ENCODE data around the gene BAIAP2. TPM values are rescaled to one million over a fixed set of nuclear protein-coding genes. Genes with fewer than 3 reads are reported as not detected.

The BAIAP2 gene
- total RNA-seq, 1 donor from 2014 or later = 5.5 TPM

DNA sequence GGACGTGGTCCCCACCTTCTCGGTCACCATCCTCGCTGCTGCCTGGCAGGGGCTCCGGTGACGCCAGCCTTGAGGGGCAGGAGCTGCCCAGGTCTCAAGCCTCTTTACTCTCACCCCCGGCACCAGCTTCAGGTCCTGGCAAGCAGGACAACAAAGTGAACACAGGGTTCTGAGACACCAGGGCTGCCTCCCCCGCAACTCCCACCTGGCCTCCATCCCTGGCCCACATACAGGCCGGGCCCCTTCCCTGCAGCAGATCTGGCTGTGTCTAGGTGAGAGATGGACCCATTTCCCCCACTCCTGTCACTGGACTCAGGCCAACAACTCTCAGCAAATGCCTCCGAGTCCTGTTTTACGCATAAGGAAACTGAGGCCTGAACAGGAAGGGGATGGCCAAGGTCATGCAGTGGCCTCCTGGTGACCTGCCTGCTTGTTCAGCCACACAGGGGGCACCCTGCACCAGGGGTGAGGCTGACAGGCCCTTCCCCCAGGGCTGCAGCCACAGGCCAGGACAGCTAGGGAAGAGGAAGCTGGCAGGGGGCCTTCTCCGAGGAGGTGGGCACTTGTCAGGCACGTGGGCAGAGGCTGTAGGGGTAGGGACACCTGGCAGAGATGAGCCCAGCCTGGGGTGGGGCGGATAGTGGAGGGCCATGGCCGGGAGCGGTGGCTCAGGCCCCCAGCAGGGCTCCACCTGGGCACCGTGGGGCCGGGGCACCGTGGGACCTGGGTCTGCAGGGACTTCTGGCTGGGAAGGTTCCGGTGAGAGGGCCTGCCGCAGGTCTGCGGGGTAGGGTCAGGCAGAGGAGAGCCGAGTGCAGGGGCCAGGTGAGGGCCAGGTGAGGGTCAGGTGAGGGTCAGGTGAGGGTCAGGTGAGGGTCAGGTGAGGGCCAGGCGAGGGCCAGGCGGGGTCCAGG, 83.6 kb downstream of the BAIAP2 start:
- Mint-ChIP-seq H3K4me3 (peak overlapping the region; percentile 77), H3K9me3 (no peaks in the 10 kb centered on the region), H3K36me3 (ENCODE audit: low read depth) (no peaks in the 10 kb centered on the region), H3K27ac (peak overlapping the region; percentile 56), H3K4me1 (peaks cover 4% of the 10 kb centered on the region), H3K27me3 (peaks cover 2% of the 10 kb centered on the region)
- DNase-seq = no peak
- intact Hi-C loops (cut with micrococcal nuclease) = loop anchor here (1.0 kb wide), 1 partner anchor 105 kb away; no protein-coding TSS in a partner anchor

DNA sequence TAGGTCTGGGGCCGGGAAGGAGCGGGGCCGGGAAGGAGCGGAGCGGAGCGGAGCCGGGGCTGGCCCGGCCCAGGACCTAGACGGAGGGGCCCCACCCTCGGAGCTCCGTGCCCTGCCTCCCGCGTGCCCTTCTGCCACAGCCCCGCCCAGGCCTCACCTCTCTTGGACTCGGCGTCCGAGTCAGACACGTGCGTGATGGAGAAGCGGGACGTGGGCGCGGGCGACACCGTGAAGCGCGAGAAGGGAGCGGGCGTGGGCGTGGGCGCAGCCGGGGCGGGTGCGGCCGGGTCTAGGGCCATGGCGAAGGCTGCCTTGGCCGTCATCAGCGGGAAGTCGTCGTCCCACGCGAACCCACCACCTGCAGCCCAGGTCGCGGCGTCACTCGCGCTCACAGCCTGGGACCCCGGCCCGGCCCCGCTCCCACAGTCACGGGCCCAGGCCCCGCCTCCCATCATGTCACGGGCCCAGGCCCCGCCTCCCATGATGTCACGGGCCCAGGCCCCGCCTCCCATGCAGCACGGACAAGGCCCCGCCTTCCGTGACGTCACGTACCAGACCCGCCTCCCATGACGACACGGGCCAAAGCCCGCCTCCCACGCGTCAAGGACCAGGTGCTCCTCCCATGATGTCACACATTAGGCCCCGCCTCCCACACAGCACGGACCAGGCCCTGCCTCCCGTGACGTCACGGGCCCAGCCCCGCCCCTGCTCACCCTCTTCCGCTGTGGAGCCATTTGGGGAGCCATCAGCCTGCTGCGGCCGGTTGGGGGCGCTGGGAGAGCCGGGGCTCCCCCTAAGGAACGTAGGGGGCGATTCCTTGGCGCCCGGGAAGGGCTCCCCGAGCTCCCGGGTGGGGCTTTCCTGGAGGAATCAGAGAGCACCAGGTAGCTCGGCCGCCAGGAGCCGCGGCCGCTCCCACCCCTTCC, 84.5 kb downstream of the BAIAP2 start:
- Mint-ChIP-seq H3K4me1 (peaks cover 4% of the 10 kb centered on the region), H3K27ac (peak overlapping the region; percentile 78), H3K4me3 (peak overlapping the region; percentile 77), H3K9me3 (no peaks in the 10 kb centered on the region), H3K36me3 (ENCODE audit: low read depth) (no peaks in the 10 kb centered on the region), H3K27me3 (peaks cover 2% of the 10 kb centered on the region)
- intact Hi-C loops (cut with micrococcal nuclease) = loop anchor here (1.0 kb wide), 1 partner anchor 104 kb away; no protein-coding TSS in a partner anchor
- peak; percentile 97 for DNase-seq

DNA sequence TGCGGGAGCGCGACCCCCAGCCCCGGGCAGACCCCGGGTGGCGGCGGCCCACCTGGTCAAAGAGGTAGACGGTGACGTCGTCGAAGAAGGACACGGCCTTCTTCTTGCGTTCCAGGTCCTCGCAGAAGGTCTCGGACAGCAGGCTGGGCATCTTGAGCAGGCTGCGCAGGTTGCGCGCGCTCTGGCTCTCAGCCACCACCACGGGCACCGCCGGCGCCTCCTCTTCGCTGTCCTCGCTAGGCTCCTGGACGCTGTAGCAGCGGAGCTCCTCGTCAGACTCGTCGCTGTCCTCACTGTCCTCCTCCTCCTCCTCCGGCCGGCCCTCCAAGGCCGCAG, 85.2 kb downstream of the BAIAP2 start:
- Mint-ChIP-seq H3K27me3 (peaks cover 2% of the 10 kb centered on the region), H3K9me3 (no peaks in the 10 kb centered on the region), H3K36me3 (ENCODE audit: low read depth) (no peaks in the 10 kb centered on the region), H3K27ac (no peak overlapping the region), H3K4me1 (peaks cover 4% of the 10 kb centered on the region), H3K4me3 (no peak overlapping the region)
- no peak for DNase-seq
- intact Hi-C loops (cut with micrococcal nuclease) = no loop called here

DNA sequence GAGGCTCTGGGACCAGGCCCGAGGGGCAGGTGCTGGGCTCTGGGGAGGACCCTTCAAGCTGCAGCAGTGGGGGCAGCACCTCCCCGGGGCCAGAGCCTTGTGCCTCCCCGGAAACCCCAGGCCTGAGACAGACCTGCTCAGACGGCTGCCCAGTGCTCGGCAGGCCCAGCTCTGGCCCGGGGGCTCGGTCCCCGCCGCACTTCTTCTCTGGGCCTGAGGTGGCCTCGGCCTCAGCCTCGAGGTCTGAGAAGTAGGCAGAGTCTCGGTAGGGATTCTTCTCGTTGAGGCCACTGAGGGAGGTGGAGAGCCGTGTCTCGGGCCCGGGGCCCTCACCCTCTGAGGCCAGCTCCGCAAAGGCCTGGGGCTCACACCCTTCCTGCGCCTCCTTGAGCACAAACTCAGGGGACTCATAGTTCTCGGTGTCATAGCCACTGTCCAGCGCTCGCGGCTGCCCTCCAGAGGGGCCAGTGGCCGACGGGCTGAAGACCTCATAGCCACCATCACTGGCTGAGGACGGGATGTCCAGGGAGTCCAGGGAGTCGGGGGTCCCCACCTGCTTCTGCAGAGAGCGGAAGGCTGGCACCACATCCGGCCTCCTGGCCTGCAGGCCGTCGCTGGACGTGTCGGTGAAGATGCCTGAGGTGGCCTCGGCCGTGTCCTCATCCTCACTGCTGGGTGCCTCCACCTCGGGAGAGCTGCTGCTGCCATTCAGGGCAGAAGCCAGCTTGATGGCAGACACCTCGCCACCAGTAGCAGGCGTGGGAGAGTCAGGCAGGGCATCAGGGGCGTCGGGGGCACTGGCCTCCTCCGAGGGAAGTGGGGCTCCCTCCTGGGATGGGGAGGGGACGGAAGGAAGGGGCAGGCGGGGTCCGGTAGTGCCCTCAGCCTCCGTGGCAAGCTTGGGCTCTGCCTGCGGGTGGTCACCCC, 86.0 kb downstream of the BAIAP2 start:
- intact Hi-C loops (cut with micrococcal nuclease) = no loop called here
- Mint-ChIP-seq H3K27ac (no peak overlapping the region), H3K27me3 (peaks cover 2% of the 10 kb centered on the region), H3K9me3 (no peaks in the 10 kb centered on the region), H3K36me3 (ENCODE audit: low read depth) (no peaks in the 10 kb centered on the region), H3K4me3 (no peak overlapping the region), H3K4me1 (peaks cover 4% of the 10 kb centered on the region)
- no peak for DNase-seq

DNA sequence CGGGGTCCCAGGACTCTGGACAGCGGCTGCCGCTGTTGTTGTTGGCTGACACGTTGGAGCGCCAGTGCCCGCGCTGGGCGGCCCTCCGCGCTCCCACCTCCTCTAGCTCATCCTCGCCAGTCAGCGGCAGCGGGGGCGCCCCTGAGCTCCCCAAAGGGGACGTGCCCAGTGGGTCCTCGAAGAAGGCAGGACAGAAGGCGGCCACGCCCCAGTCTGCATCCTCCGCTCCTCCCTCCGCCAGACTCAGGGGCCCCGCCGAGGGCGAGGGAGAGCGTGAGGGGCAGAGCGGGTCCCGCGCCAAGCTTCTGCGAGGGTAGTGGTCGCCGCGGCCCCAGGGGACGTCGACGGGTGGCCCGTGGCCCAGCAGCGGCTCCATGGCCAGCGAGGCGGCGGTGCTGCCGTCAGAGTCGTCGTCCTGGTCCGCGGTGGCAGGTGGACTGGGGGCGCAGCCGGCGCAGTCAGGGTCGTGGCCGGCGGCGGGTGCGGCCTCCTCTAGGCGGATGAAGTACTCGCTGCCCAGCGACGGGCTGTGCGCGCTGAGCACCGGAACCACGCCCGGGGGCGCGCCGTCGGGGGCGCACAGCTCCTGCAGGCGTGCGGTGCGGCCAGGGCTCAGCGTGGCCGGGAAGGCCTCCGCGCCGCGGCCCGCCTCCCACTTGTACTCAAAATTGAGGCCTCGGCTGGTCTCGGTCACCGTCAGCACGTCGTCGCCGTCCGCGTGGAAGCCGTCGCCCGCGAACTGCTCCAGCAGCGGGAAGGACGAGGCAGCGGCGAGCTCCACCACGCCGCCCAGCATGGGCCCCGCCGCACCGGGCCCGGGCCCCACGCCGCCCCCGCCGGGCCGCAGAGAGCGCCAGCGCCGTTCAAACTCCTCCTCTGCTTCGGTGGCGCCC, 87.1 kb downstream of the BAIAP2 start:
- Mint-ChIP-seq H3K4me1 (peaks cover 4% of the 10 kb centered on the region), H3K27ac (no peak overlapping the region), H3K27me3 (peaks cover 2% of the 10 kb centered on the region), H3K36me3 (ENCODE audit: low read depth) (no peaks in the 10 kb centered on the region), H3K4me3 (no peak overlapping the region), H3K9me3 (no peaks in the 10 kb centered on the region)
- DNase-seq = no peak
- intact Hi-C loops (cut with micrococcal nuclease) = no loop called here

DNA sequence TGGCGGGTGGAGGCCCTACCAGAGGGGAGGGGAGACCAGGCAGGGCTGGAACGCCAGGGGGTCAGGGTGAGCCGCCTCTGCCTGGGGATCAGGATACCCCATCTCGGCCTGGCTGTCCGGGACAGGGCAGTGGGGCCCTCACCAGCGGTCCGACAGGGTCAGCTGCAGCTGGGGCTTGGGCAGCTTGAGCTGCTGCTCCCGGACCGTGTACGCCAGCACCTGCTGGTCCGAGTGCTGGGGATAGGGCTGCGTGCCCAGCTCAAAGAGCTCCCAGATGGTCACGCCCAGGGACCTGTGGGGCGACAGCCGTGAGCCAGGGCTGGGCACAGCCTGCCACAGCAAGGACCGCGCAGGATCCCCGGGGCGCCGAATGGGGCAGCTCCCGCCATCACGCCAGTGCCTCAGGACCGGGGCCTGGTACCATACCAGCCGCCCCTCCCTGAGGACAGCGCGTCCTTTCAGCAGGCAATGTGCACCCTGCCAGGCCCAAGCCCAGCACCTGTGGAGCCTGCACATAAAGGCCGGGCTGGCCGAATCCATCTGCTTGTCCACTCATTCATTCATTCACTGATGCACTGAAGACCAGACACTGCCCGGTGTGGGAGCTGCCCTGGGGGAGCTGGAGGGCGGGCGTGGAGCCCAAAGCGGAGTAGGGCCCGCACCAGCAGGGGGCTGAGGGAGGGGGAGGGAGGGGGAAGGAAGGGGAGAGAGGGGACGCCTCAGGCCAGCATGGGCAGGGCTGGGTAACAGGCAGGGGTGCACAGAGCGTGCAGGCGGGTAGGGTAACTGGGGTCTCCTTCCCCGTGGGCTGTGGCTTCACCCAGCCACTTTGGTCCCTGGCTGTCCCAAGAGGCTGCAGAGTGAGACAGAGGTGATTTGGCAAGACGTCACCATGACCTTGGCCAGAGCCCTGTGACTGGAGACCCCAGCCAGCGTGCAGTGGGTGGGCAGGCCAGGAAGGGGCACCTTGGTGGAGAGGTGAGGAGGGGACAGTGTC, 88.4 kb downstream of the BAIAP2 start:
- DNase-seq = no peak
- Mint-ChIP-seq H3K27me3 (peaks cover 2% of the 10 kb centered on the region), H3K9me3 (no peaks in the 10 kb centered on the region), H3K36me3 (ENCODE audit: low read depth) (no peaks in the 10 kb centered on the region), H3K4me3 (no peak overlapping the region), H3K4me1 (peaks cover 4% of the 10 kb centered on the region), H3K27ac (no peak overlapping the region)
- intact Hi-C loops (cut with micrococcal nuclease) = no loop called here

DNA sequence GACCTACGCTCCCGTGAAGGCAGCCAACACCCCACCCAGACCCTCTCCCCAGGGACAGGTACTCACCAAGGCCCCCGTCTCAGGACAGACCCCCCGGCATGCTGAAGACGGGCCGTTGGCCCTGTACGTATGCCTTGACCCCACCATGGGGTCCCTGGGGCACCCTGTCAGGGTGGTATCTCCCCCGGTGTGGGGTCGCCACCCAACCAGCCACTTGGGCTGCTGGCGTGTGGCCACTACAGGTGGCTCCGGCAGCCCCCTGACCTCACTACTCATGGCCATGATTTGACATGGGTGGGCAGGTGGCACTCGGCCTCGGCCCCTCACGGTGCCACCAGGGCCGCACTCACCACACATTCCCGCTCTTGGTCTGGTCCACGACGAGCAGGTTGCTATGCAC, 89.4 kb downstream of the BAIAP2 start:
- Mint-ChIP-seq H3K27ac (no peak overlapping the region), H3K36me3 (ENCODE audit: low read depth) (no peaks in the 10 kb centered on the region), H3K27me3 (no peaks in the 10 kb centered on the region), H3K4me3 (no peak overlapping the region), H3K9me3 (no peaks in the 10 kb centered on the region), H3K4me1 (no peaks in the 10 kb centered on the region)
- DNase-seq = no peak
- intact Hi-C loops (cut with micrococcal nuclease) = no loop called here

DNA sequence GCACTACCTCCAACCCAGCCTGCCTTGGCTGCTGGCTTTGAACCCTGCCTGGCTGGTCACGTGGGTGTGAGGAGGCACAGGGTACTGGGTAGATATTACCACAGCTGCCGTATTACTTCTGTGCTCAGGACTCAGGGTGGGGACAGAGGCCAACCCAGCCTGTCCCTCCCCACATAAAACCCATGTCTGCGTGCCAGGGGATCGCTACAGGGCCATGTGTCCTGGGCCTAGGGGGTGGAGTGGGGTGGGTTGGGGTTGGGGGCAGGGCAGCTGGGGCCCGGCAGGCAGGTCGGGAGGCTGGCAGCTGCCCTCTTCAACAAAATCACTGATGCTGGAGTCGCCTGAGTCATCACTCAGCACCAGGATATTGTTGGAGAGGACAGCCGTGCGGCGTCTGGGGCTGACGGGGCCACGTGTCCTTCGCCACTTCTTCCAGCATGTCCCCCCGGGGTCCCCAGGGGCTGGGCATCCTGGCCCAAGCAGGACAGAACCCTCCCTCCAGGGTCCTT, 90.7 kb downstream of the BAIAP2 start:
- intact Hi-C loops (cut with micrococcal nuclease) = no loop called here
- H3K4me3 Mint-ChIP-seq = no peak overlapping the region
- no peaks in the 10 kb centered on the region for H3K9me3 Mint-ChIP-seq
- H3K36me3 Mint-ChIP-seq (ENCODE audit: low read depth) = no peaks in the 10 kb centered on the region
- H3K27me3 Mint-ChIP-seq = no peaks in the 10 kb centered on the region
- no peak for DNase-seq
- no peak overlapping the region for H3K27ac Mint-ChIP-seq
- no peaks in the 10 kb centered on the region for H3K4me1 Mint-ChIP-seq

DNA sequence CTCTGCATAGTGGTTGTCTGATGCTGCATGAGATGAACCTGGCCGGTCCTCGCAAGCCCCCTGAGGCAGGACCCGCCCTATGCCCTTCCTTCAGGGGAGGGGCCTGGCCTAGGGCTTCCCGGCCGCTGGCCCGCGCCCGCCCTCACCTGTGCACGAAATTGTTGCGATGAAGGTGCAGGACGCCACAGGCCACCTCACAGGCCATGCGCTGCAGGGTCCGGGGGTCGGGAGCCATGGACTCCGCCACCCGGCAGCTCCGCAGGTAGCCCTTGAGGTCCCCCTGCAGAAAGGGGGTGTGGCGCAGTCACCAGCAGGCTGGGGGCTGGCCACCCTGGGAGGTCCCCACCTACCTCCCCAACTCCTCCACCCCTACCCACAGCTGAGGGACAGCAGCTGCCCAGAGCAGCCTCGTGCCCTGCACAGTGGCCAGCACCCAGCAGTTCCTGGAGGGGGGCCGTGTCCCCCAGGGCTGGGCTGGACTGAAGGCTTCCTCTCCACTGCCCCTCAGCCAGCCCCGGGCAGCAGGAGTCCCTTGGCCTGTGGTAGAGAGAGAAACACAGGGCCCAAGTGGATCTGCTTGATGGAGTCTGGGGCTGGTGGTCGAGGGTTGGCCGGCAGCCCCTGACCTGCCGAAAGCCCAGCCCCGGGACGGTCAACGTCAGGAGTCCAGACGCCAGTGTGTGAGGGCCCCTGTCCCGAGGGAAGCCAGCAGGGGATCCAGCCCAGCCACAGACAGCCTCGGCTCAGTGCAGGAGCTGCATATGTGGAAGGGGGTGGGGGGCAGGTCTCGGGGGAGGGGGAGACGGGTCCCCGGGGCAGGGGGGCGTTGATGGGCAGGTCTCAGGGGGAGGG, 91.6 kb downstream of the BAIAP2 start:
- no peak overlapping the region for H3K4me3 Mint-ChIP-seq
- no peaks in the 10 kb centered on the region for H3K4me1 Mint-ChIP-seq
- H3K9me3 Mint-ChIP-seq = no peaks in the 10 kb centered on the region
- no peaks in the 10 kb centered on the region for H3K27me3 Mint-ChIP-seq
- H3K27ac Mint-ChIP-seq = no peak overlapping the region
- intact Hi-C loops (cut with micrococcal nuclease) = no loop called here
- H3K36me3 Mint-ChIP-seq (ENCODE audit: low read depth) = no peaks in the 10 kb centered on the region
- DNase-seq = no peak

DNA sequence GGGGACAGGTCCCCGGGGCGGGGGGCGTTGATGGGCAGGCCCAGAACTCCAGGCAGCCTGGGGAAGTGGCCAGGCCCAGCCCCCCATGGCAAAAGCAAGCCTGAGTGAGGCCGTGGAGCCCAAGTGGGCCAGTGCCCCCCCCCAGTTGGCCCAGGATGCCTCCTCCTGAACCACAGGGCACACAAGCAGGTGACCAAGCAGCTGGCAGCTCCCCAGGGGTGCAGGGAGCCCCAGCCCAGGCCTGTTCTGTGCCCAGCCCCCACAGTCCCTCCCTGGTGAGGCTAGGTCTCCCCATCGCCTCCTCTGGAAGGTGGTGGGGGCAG, 92.1 kb downstream of the BAIAP2 start:
- intact Hi-C loops (cut with micrococcal nuclease) = no loop called here
- Mint-ChIP-seq H3K9me3 (no peaks in the 10 kb centered on the region), H3K27ac (no peak overlapping the region), H3K4me3 (no peak overlapping the region), H3K4me1 (no peaks in the 10 kb centered on the region), H3K27me3 (no peaks in the 10 kb centered on the region), H3K36me3 (ENCODE audit: low read depth) (no peaks in the 10 kb centered on the region)
- no peak for DNase-seq

DNA sequence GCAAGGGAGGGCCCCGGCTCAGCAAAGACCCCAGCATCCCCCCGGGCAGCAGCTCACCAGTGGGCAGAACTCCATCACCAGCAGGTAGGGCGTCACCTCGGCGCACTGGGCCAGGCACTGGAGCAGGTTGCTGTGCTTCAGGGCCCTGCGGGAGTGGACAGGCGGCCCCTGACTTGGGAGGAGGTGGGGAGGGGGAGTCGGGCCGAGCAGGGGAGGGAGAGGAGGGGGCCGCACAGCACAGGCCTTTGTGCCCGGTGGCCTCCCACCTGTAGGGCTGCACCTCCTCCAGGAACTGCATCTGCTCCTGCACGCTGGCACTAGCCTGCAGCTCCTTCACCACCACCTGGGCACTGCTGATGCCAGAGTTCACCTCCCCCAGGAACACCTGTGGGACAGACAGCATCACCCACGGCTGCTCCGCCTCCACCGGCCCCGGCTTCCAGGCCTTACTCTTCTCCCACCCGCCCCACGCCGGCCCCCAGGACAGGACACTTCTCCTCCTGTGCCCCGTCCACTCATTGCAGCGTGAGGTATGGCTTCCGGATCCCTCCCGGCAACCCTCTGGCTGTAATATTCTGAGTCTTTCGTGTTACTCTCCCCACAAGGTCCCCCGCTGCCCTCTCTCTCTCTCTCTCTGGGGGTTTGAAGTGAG, 92.7 kb downstream of the BAIAP2 start:
- Mint-ChIP-seq H3K9me3 (no peaks in the 10 kb centered on the region), H3K36me3 (ENCODE audit: low read depth) (no peaks in the 10 kb centered on the region), H3K4me1 (no peaks in the 10 kb centered on the region), H3K27ac (no peak overlapping the region), H3K4me3 (no peak overlapping the region), H3K27me3 (no peaks in the 10 kb centered on the region)
- intact Hi-C loops (cut with micrococcal nuclease) = no loop called here
- DNase-seq = no peak
